Ovary (tissue), 9 donors: ENCODE measurements around the gene BCORL1. TPM values are rescaled to one million over a fixed set of nuclear protein-coding genes. Genes with fewer than 3 reads are reported as not detected.

ENCODE experiments used
- DNase-seq, 5 donors: peaks; one replicate each; pipeline ENCODE4 v3.0.0-alpha.2; 2019 to 2020
- H3K27ac ChIP-seq, 2 donors: fragments of 200-600 bp; one replicate each; pipeline versions ENCODE4 v1.5.1 to v1.8.0; 2019 to 2022
- H3K27me3 ChIP-seq: fragments of 200-600 bp; one replicate; pipeline ENCODE4 v1.8.0; 2022
- H3K36me3 ChIP-seq: fragments of 200-600 bp; sonication (generic); one replicate; pipeline ENCODE4 v1.5.1; 2019
- H3K4me1 ChIP-seq: one replicate; pipeline ENCODE4 v1.8.1; 2013; ENCODE audit warnings: mild to moderate bottlenecking, moderate library complexity; ENCODE audit not compliant: insufficient read depth
- H3K4me3 ChIP-seq: fragments of 200-600 bp; sonication (generic); one replicate; pipeline ENCODE4 v1.5.1; 2017
- H3K9me3 ChIP-seq, 2 donors: fragments of 200-600 bp in 1 of 2; sonication (generic) in 1 of 2; one replicate each; pipeline versions ENCODE4 v1.5.1 to v1.8.1; 2013 to 2019; ENCODE audit warnings: mild to moderate bottlenecking in 1 of 2, moderate library complexity in 1 of 2
- CTCF ChIP-seq, 3 donors: fragments of 450-650 bp in 2 of 3; fragments of 200-600 bp in 1 of 3; IDR thresholded peaks; one replicate each; pipeline versions ENCODE4 v1.5.1 to v1.8.0; 2016 to 2022; ENCODE audit warnings: antibody characterized with exemption in 3 of 3, mild to moderate bottlenecking in 1 of 3
- EP300 ChIP-seq: sonication (generic); formaldehyde crosslinking; IDR thresholded peaks from one replicate; pipeline ENCODE4 v1.6.1; 2017; ENCODE audit warnings: antibody characterized with exemption
- POLR2A ChIP-seq: fragments of 450-650 bp; IDR thresholded peaks from one replicate; pipeline ENCODE4 v1.6.1; 2017; ENCODE audit warnings: antibody characterized with exemption, mild to moderate bottlenecking, moderate library complexity
- WGBS, 3 donors: extraction: QIAGEN DNeasy Blood & Tissue Kit in 1 of 3; methylation state at CpG; one replicate each; pipeline versions ENCODE4 v1.1.5 to v1.1.7; 2013 to 2017; 5-methylcytosine and 5-hydroxymethylcytosine counted together
- intact Hi-C, 4 donors: fragments of 100-400 bp; cut with DNase I; formaldehyde crosslinking; loops; one replicate each; pipeline versions ENCODE4 v1.11.0 to v1.15.1; 2022 to 2023
- polyA plus RNA-seq, 2 donors: library from polyadenylated mRNA; stranded (reverse); fragments of 200-250 nt in 1 of 2; fragments of 350-450 nt in 1 of 2; fragmentation: Illumina TruSeq in 1 of 2; extraction: RNeasy Lipid Tissue Mini Kit (QIAGEN cat#74804) in 1 of 2; gene quantifications; one replicate each; pipeline ENCODE4 v1.2.3, GENCODE V29; 2013 to 2014
- total RNA-seq, 7 donors: library from RNA; depleted of rRNA in 2 of 7; stranded (reverse); fragments of >200 nt in 2 of 7; fragmentation: NEBNext Ultra II Directional in 3 of 7; extraction: Animal tissue kit (Norgen Biotek cat#: 25700) in 3 of 7; gene quantifications; one replicate each; pipeline versions ENCODE4 v1.1.0 to v1.2.4, GENCODE V29; 2016 to 2023
- donor health status: DM: no; HTN: no; CAD: no; lungs with moderate emphysema.
- donor health status: DM: no; HTN: no; CAD: no.
- donor health status: Bipolar disorder and iron deficiency.
- donor health status: DM: yes; HTN: yes; CAD: no.
- donor health status: DM: no; HTN: no; CAD: no.
- donor health status: DM: yes; HTN: yes; CAD: no.

The BCORL1 gene
- total and polyA plus RNA-seq, 9 donors, result 3.3 to 45.1 (median 19.3) TPM

- TF ChIP-seq CTCF (IDR thresholded peaks at IDR 0.05) (no peak), EP300 (no peak), POLR2A (no peak)
- no peak overlapping the region for H3K4me3 ChIP-seq
- H3K9me3 ChIP-seq, result no peaks in the 10 kb centered on the region
- 86 to 91% (median 86%) methylated on average over 12 of the region's 12 CpGs for WGBS, 3 donors
- H3K36me3 ChIP-seq, result no peaks in the 10 kb centered on the region
- H3K27ac ChIP-seq, result no peak overlapping the region
- intact Hi-C loops, result loop anchor here in 1 of 4 donors (10.0 kb wide), 1 partner anchor 80 kb away; no protein-coding TSS in a partner anchor
- no peaks in the 10 kb centered on the region for H3K4me1 ChIP-seq
- H3K27me3 ChIP-seq, result no peaks in the 10 kb centered on the region
- no peak for DNase-seq
These were observed 32.3 kb downstream of the BCORL1 start for GRCh38 chrX:130014770-130015169.

DNA sequence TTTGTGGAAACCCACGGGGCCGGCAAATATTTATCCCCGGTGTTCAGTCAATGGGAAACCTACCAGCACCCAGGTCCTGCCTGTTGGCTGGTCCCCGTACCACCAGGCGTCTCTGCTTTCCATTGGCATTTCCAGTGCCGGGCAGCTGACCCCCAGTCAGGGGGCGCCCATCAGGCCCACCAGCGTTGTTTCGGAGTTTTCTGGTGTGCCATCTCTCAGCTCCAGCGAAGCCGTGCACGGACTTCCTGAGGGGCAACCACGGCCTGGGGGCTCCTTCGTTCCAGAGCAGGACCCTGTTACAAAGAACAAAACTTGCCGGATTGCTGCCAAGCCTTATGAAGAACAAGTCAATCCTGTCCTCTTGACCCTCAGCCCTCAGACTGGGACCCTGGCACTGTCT is 32.7 kb downstream of the BCORL1 start:
- WGBS, 3 donors, result 85 to 92% (median 88%) methylated on average over 15 of the region's 15 CpGs
- no peak for DNase-seq
- Histone ChIP-seq H3K36me3 (no peaks in the 10 kb centered on the region), H3K4me3 (no peak overlapping the region), H3K27me3 (no peaks in the 10 kb centered on the region), H3K9me3 (no peaks in the 10 kb centered on the region), H3K27ac (no peak overlapping the region), H3K4me1 (no peaks in the 10 kb centered on the region)
- intact Hi-C loops, result loop anchor here in 1 of 4 donors (10.0 kb wide), 1 partner anchor 80 kb away; no protein-coding TSS in a partner anchor
- TF ChIP-seq POLR2A, result no peak
- TF ChIP-seq CTCF (IDR thresholded peaks at IDR 0.05), result no peak
- TF ChIP-seq EP300, result no peak

GRCh38 chrX:130018143-130018542 is 35.7 kb downstream of the BCORL1 start:
- TF ChIP-seq EP300 (no peak), POLR2A (no peak), CTCF (IDR thresholded peaks at IDR 0.05) (no peak)
- Histone ChIP-seq H3K4me1 (no peaks in the 10 kb centered on the region), H3K36me3 (no peaks in the 10 kb centered on the region), H3K4me3 (no peak overlapping the region), H3K27ac (no peak overlapping the region), H3K27me3 (no peaks in the 10 kb centered on the region), H3K9me3 (no peaks in the 10 kb centered on the region)
- intact Hi-C loops, result loop anchor here in 1 of 4 donors (10.0 kb wide), 1 partner anchor 83 kb away; no protein-coding TSS in a partner anchor
- WGBS, 3 donors, result 63 to 79% (median 77%) methylated on average over 1 of the region's 1 CpG
- DNase-seq, result no peak

GRCh38 chrX:130020661-130021324 is 38.4 kb downstream of the BCORL1 start:
- H3K4me1 ChIP-seq, result peaks cover 1% of the 10 kb centered on the region
- 77 to 84% (median 77%) methylated on average over 15 of the region's 15 CpGs for WGBS, 3 donors
- no peaks in the 10 kb centered on the region for H3K9me3 ChIP-seq
- H3K27ac ChIP-seq, result no peak overlapping the region
- no peaks in the 10 kb centered on the region for H3K27me3 ChIP-seq
- no peaks in the 10 kb centered on the region for H3K36me3 ChIP-seq
- intact Hi-C loops, result no loop called here
- TF ChIP-seq POLR2A (no peak), CTCF (IDR thresholded peaks at IDR 0.05) (no peak), EP300 (no peak)
- no peak overlapping the region for H3K4me3 ChIP-seq
- DNase-seq, result no peak
